K562 (cell line): ENCODE results near the gene TAAR8. TPM values are rescaled to one million over a fixed set of nuclear protein-coding genes. Genes with fewer than 3 reads are reported as not detected.

Source experiments
- ATAC-seq: fragments of 200-7000 bp; cut with Tn5 transposase; 3 replicates; pipeline ENCODE4 v1.9.1; 2020; ENCODE audit warnings: moderate library complexity
- BruUV-seq: library from RNA; stranded (reverse); fragments of 400-500 nt; replicated peaks from 2 replicates; lab custom pipeline; 2021; lab: Mats Ljungman, UMichigan
- CTCF ChIA-PET: fragments of 300-600 bp; formaldehyde crosslinking; extraction: SDS; loops from one replicate; lab custom pipeline; 2021; ENCODE audit warnings: low intra/inter-chr PET ratio; lab: Yijun Ruan, JAX
- POLR2A ChIA-PET: fragments of 300-600, 350-650 bp; sonication (Branson Sonifier 250); formaldehyde crosslinking; extraction: SDS; loops from one replicate; lab custom pipeline; 2021; ENCODE audit warnings: antibody characterized with exemption, inconsistent platforms; lab: Yijun Ruan, JAX
- DNase-seq, 4 experiments: peaks; one replicate each; pipeline versions ENCODE4 v3.0.0 to v3.0.0-alpha.2; 2011 to 2018; ENCODE audit warnings: low spot score in 3 of 4, mixed read lengths in 3 of 4; ENCODE audit errors: extremely low read depth in 1 of 4
- FAIRE-seq: peaks from 2 replicates; lab custom pipeline; 2011; peaks lifted over from hg19 to GRCh38; lab: Jason Lieb, UNC
- H2AFZ ChIP-seq: 2 replicates; pipeline ENCODE4 v1.6.0; 2011; ENCODE audit warnings: low read depth, low read length, control low read depth, inconsistent platforms
- H3K27ac ChIP-seq: fragments of 200-600 bp; 3 replicates; pipeline ENCODE4 v1.8.0; 2011; ENCODE audit warnings: low read depth, mild to moderate bottlenecking, control low read depth, inconsistent platforms, low read length, moderate library complexity, mixed read lengths; ENCODE audit errors: extremely low read depth
- H3K27me3 ChIP-seq, 2 experiments: fragments of 300-600 bp in 1 of 2; 2 replicates in 1 of 2; 3 replicates in 1 of 2; pipeline versions ENCODE4 v1.6.0 to v1.8.0; 2011; ENCODE audit warnings: inconsistent platforms in 2 of 2, low read length in 2 of 2, mild to moderate bottlenecking in 1 of 2, mixed read lengths in 1 of 2, moderate library complexity in 1 of 2; ENCODE audit not compliant: control insufficient read depth in 2 of 2, insufficient read depth in 2 of 2
- H3K36me3 ChIP-seq: fragments of 300-600 bp; 3 replicates; pipeline ENCODE4 v1.8.0; 2011; ENCODE audit warnings: mild to moderate bottlenecking, low read length, inconsistent platforms; ENCODE audit not compliant: control insufficient read depth, insufficient read depth
- H3K4me1 ChIP-seq, 2 experiments: fragments of 200-600 bp in 1 of 2; replicated peaks in 1 of 2; 2 replicates in 1 of 2; 3 replicates in 1 of 2; pipeline versions ENCODE4 v1.5.1 to v1.8.0; 2011; ENCODE audit warnings: inconsistent platforms in 2 of 2, low read length in 2 of 2, mild to moderate bottlenecking in 1 of 2, mixed read lengths in 1 of 2, moderate library complexity in 1 of 2; ENCODE audit not compliant: control insufficient read depth in 2 of 2, insufficient read depth in 2 of 2
- H3K4me2 ChIP-seq: 2 replicates; pipeline ENCODE4 v1.6.1; 2011; ENCODE audit warnings: low read length, control low read depth, inconsistent platforms, mixed read lengths; ENCODE audit not compliant: insufficient read depth
- H3K4me3 ChIP-seq: fragments of 200-600 bp; sonication (generic), shearing (Covaris generic); 2 replicates; pipeline ENCODE4 v1.5.1; 2016; ENCODE audit warnings: control low read depth, inconsistent platforms
- H3K79me2 ChIP-seq: fragments of 200-600 bp; 3 replicates; pipeline ENCODE4 v1.8.0; 2011; ENCODE audit warnings: low read length, inconsistent platforms; ENCODE audit not compliant: control insufficient read depth, insufficient read depth
- H3K9ac ChIP-seq, 2 experiments: 2 replicates each; pipeline versions ENCODE4 v1.6.0 to v1.6.1; 2011; ENCODE audit warnings: low read depth in 2 of 2, low read length in 2 of 2, control low read depth in 1 of 2, inconsistent platforms in 1 of 2, mild to moderate bottlenecking in 1 of 2, mixed read lengths in 1 of 2; ENCODE audit not compliant: insufficient read depth in 1 of 2
- H3K9me1 ChIP-seq: one replicate; pipeline ENCODE4 v1.6.0; 2011; ENCODE audit warnings: inconsistent platforms, mild to moderate bottlenecking, low read length, moderate library complexity; ENCODE audit not compliant: control insufficient read depth, insufficient read depth
- H3K9me3 ChIP-seq: replicated peaks from 2 replicates; pipeline ENCODE4 v1.5.1; 2011; ENCODE audit warnings: low read depth, low read length, inconsistent platforms; ENCODE audit not compliant: control insufficient read depth, insufficient read depth
- H4K20me1 ChIP-seq: replicated peaks from 2 replicates; pipeline ENCODE4 v1.6.1; 2011; ENCODE audit warnings: low read length, inconsistent platforms, mixed read lengths; ENCODE audit not compliant: control insufficient read depth, insufficient read depth
- CHD4 ChIP-seq: fragments of 200-600 bp; sonication (generic); IDR thresholded peaks from 3 replicates; pipeline ENCODE4 v1.6.1; 2012; ENCODE audit warnings: low read depth, mild to moderate bottlenecking, mixed read lengths, low read length, inconsistent platforms; ENCODE audit not compliant: insufficient read depth, insufficient replicate concordance, poor library complexity, severe bottlenecking
- EGR1 ChIP-seq: fragments of 450-650 bp; conservative IDR thresholded peaks from 2 replicates; pipeline ENCODE4 v1.6.1; 2017; ENCODE audit warnings: mild to moderate bottlenecking
- MAFG ChIP-seq: fragments of 450-650 bp; conservative IDR thresholded peaks from 2 replicates; pipeline ENCODE4 v1.6.1; 2016; ENCODE audit warnings: missing genetic modification characterization, missing compliant biosample characterization
- RBBP5 ChIP-seq: fragments of 200-600 bp; sonication (generic); IDR thresholded peaks from 2 replicates; pipeline ENCODE4 v1.6.1; 2012; ENCODE audit warnings: borderline replicate concordance, mild to moderate bottlenecking, low read length, control low read depth, inconsistent platforms; ENCODE audit not compliant: insufficient read depth, poor library complexity, severe bottlenecking
- RBM34 ChIP-seq: fragments of 200-400 bp; formaldehyde crosslinking; IDR thresholded peaks from 2 replicates; pipeline ENCODE4 v1.6.1; 2018; ENCODE audit warnings: low read length, borderline replicate concordance; ENCODE audit not compliant: insufficient read depth
- TEAD4 ChIP-seq, 2 experiments: sonication (generic) in 1 of 2; formaldehyde crosslinking in 1 of 2; IDR thresholded peaks; 2 replicates each; pipeline versions ENCODE4 v1.6.1 to v1.8.0; 2012 to 2022; ENCODE audit warnings: borderline replicate concordance in 1 of 2, inconsistent platforms in 1 of 2, low read length in 1 of 2, mild to moderate bottlenecking in 1 of 2, missing genetic modification reagents in 1 of 2
- ZKSCAN1 ChIP-seq: fragments of 150-350 bp; IDR thresholded peaks from 2 replicates; pipeline ENCODE4 v1.6.1; 2016; ENCODE audit warnings: low read depth, low read length
- WGBS: fragments of 100-300 bp; shearing (Covaris generic); methylation state at CpG from one replicate; pipeline ENCODE4 v1.1.6; 2016; ENCODE audit warnings: low coverage, mixed read lengths; ENCODE audit not compliant: insufficient coverage; ENCODE audit errors: missing lambda C conversion rate; 5-methylcytosine and 5-hydroxymethylcytosine counted together
- in situ Hi-C: fragments of 300-500 bp; cut with MboI; formaldehyde crosslinking; loops from 4 replicates; pipeline ENCODE4 v1.15.0; 2018; ENCODE audit warnings: inconsistent platforms, mixed read lengths
- intact Hi-C: fragments of 100-400 bp; cut with micrococcal nuclease; formaldehyde crosslinking; loops from 2 replicates; pipeline ENCODE4 v1.14.2; 2022
- polyA plus RNA-seq, 8 experiments: library from polyadenylated mRNA; depleted of rRNA in 4 of 8; stranded (reverse) in 5 of 8; unstranded in 3 of 8; fragments of >200 nt; fragmentation: Nextera tagmentation in 2 of 8; fragmentation: Illumina TruSeq in 1 of 8; extraction: Ambion mirVana in 2 of 8; extraction: Trizol in 1 of 8; gene quantifications; 2 replicates each; pipeline versions ENCODE4 v1.2.1 to v1.2.3, GENCODE V29; 2011 to 2014; ENCODE audit warnings: inconsistent platforms in 1 of 8, missing spikeins in 1 of 8
- total RNA-seq, 7 experiments: library from RNA; depleted of rRNA in 6 of 7; stranded (reverse); fragments of >200 nt in 6 of 7; fragmentation: Illumina TruSeq in 2 of 7; extraction: Trizol in 2 of 7; gene quantifications; 2 replicates each; pipeline versions ENCODE4 v1.2.1 to v1.2.3, GENCODE V29; 2011 to 2021; ENCODE audit warnings: low replicate concordance in 1 of 7
- TF ChIP-seq, protein P1 (sequence below): fragments of 250-450 bp; sonication (Bioruptor Pico); IDR thresholded peaks from 2 replicates; pipeline ENCODE4 v1.5.0; 2021

TAAR8 gene
- total and polyA plus RNA-seq, 9 of the 15 experiments (the other 6 are each of a cell fraction or from before 2014, with no cell fraction given): not detected

DNA sequence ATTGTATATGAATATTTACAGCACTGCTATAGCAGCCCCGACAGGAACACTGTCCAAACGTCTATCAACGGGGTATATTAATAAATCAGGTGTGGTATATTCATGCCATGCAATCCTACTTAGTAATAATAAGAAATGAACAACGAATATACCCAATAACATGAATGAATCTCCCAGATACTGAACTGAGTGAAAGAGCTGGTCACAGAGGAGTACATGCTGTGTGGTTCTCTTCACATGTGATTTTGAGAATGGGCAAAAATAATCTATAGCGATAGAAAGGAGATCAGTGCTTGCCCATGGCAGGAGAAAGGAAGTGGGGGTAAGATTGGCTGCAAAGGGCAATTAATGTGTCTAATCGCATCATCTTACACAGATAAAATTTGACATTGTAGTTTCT lies 13.9 kb downstream of the TAAR8 start (continued):
- TF ChIP-seq RBBP5 (no peak), EGR1 (no peak), MAFG (tag) (no peak), TEAD4 (IDR thresholded peaks at IDR 0.05; ENCODE audit: low read length) (no peak), TEAD4 (CRISPR knock-in tag; IDR thresholded peaks at IDR 0.05; ENCODE audit: borderline replicate concordance) (no peak)
- TF ChIP-seq, protein P1, sequence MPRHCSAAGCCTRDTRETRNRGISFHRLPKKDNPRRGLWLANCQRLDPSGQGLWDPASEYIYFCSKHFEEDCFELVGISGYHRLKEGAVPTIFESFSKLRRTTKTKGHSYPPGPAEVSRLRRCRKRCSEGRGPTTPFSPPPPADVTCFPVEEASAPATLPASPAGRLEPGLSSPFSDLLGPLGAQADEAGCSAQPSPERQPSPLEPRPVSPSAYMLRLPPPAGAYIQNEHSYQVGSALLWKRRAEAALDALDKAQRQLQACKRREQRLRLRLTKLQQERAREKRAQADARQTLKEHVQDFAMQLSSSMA (CRISPR knock-in tag): no peak

DNA sequence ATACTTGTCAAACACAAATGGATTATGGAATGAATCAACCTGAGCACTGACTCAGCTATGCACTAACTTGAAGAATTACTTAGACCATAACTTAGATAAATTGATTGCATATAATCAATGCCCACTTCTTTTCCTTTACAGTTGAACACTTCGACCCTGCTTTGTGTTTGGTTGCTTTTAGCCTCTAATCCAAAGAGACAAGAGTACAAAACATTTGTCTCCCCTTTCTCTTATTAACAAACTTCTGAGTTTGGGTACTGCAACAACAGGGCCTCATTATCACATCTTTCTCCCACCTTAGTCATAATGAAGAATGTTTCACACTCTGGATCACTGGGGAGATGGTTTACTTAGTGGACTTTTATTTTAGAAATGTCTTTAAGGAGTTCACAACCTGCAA lies 15.1 kb downstream of the TAAR8 start:
- no peaks in the 10 kb centered on the region for H3K79me2 ChIP-seq
- no peak for ATAC-seq
- intact Hi-C loops (no loop called here), in situ Hi-C loops (no loop called here)
- no peak overlapping the region for H3K4me2 ChIP-seq
- BruUV-seq: no TSS peak
- TF ChIP-seq RBM34 (no peak), ZKSCAN1 (no peak), CHD4 (no peak)
- no peaks in the 10 kb centered on the region for H3K4me1 ChIP-seq
- H4K20me1 ChIP-seq: no peaks in the 10 kb centered on the region
- no peak overlapping the region for H3K4me3 ChIP-seq
- ChIA-PET POLR2A (no interaction called here), CTCF (no interaction called here)
- FAIRE-seq: no peak
- H3K9me1 ChIP-seq: no peaks in the 10 kb centered on the region
- no peaks in the 10 kb centered on the region for H3K36me3 ChIP-seq
- H3K27me3 ChIP-seq: peaks cover 0 to 7% of the 10 kb centered on the region in 2 experiments; a peak in 2 of 5 replicates
- H3K9ac ChIP-seq: no peak overlapping the region
- no peak for DNase-seq
- WGBS: 0% methylated on average over 1 of the region's 1 CpG
- H3K9me3 ChIP-seq: no peaks in the 10 kb centered on the region
- H2AFZ ChIP-seq: no peak overlapping the region
- H3K27ac ChIP-seq: no peak overlapping the region
